Effector CD4-positive, alpha-beta T cell (primary cell): ENCODE results near the gene OTOG.
"Not testable (repeated sequence)": the region's sequence is repeated elsewhere in the genome, so short reads cannot be mapped to it uniquely, and the experiment has no call there.

Source experiments
- DNase-seq: peaks from one replicate; pipeline ENCODE4 v3.0.0-alpha.2; 2020

The OTOG gene

GRCh38 chr11:17607591-17608570, 60.8 kb downstream of the OTOG start:
- no peak for DNase-seq

- DNase-seq, result no peak
These were observed 61.8 kb downstream of the OTOG start for GRCh38 chr11:17608821-17609220.

GRCh38 chr11:17609291-17610084, 62.4 kb downstream of the OTOG start:
- no peak for DNase-seq

- no peak for DNase-seq
These were observed 63.2 kb downstream of the OTOG start for GRCh38 chr11:17610085-17610894.

GRCh38 chr11:17611049-17611448, 64.0 kb downstream of the OTOG start:
- no peak for DNase-seq

GRCh38 chr11:17611503-17612220, 64.6 kb downstream of the OTOG start:
- no peak for DNase-seq

- DNase-seq, result no peak
These were observed 65.4 kb downstream of the OTOG start for GRCh38 chr11:17612221-17613188.

GRCh38 chr11:17613428-17613962, 66.4 kb downstream of the OTOG start:
- DNase-seq, result no peak

GRCh38 chr11:17613983-17614382, 66.9 kb downstream of the OTOG start:
- DNase-seq, result no peak

GRCh38 chr11:17622711-17623110, 75.7 kb downstream of the OTOG start:
- not testable (repeated sequence) for DNase-seq

GRCh38 chr11:17629113-17629512, 82.1 kb downstream of the OTOG start:
- no peak for DNase-seq

GRCh38 chr11:17630936-17631335, 83.9 kb downstream of the OTOG start:
- no peak for DNase-seq

- DNase-seq, result no peak
These were observed 84.8 kb downstream of the OTOG start for GRCh38 chr11:17631702-17632365.

GRCh38 chr11:17633279-17633986, 86.4 kb downstream of the OTOG start:
- DNase-seq, result no peak

- no peak for DNase-seq
These were observed 87.1 kb downstream of the OTOG start for GRCh38 chr11:17633987-17634775.

- no peak for DNase-seq
These were observed 87.9 kb downstream of the OTOG start for GRCh38 chr11:17634776-17635550.

- DNase-seq, result no peak
These were observed 88.5 kb downstream of the OTOG start for GRCh38 chr11:17635551-17635938.

- no peak for DNase-seq
These were observed 89.7 kb downstream of the OTOG start for GRCh38 chr11:17636721-17637120.
